A673 (cell line): ENCODE results near the gene SDF4. TPM values are rescaled to one million over a fixed set of nuclear protein-coding genes. Genes with fewer than 3 reads are reported as not detected.
"Not testable (repeated sequence)": the region's sequence is repeated elsewhere in the genome, so short reads cannot be mapped to it uniquely, and the experiment has no call there.

Source experiments
- BruUV-seq: library from RNA; stranded (reverse); fragments of 400-500 nt; replicated peaks from 2 replicates; lab custom pipeline; 2021; lab: Mats Ljungman, UMichigan
- CTCF ChIA-PET: fragments of 300-600 bp; sonication (Branson Sonifier 250); formaldehyde crosslinking; loops from one replicate; lab custom pipeline; 2022; ENCODE audit warnings: antibody characterized with exemption; lab: Charles Lee
- POLR2A ChIA-PET: fragments of 300-600 bp; sonication (Branson Sonifier 250); formaldehyde crosslinking; loops from one replicate; lab custom pipeline; 2022; ENCODE audit warnings: antibody characterized with exemption; ENCODE audit not compliant: low non-redundant PET; lab: Charles Lee
- DNase-seq: peaks from one replicate; pipeline ENCODE4 v3.0.0-alpha.2; 2015; ENCODE audit warnings: low spot score
- H3K27ac ChIP-seq: fragments of 200-600 bp; sonication (generic); 2 replicates; pipeline ENCODE4 v1.5.1; 2016; ENCODE audit warnings: mixed run types, low read depth, mild to moderate bottlenecking, mixed read lengths, antibody characterized with exemption, low read length; ENCODE audit not compliant: poor library complexity, severe bottlenecking
- H3K27me3 ChIP-seq: fragments of 200-600 bp; sonication (generic); replicated peaks from 2 replicates; pipeline ENCODE4 v1.6.1; 2017; ENCODE audit warnings: mixed run types, low read depth, mild to moderate bottlenecking, mixed read lengths, antibody characterized with exemption, low read length; ENCODE audit not compliant: insufficient read depth, poor library complexity
- H3K36me3 ChIP-seq: fragments of 200-600 bp; sonication (generic); 2 replicates; pipeline ENCODE4 v1.6.1; 2016; ENCODE audit warnings: mixed run types, mild to moderate bottlenecking, mixed read lengths, antibody characterized with exemption, low read length; ENCODE audit not compliant: insufficient read depth, poor library complexity, severe bottlenecking
- H3K4me1 ChIP-seq: fragments of 200-600 bp; sonication (generic); 2 replicates; pipeline ENCODE4 v1.6.1; 2017; ENCODE audit warnings: mixed run types, mild to moderate bottlenecking, mixed read lengths, antibody characterized with exemption, low read length; ENCODE audit not compliant: insufficient read depth, poor library complexity, severe bottlenecking
- H3K4me3 ChIP-seq: fragments of 200-600 bp; sonication (generic); 2 replicates; pipeline ENCODE4 v1.5.1; 2016; ENCODE audit warnings: low read depth, mixed run types, mild to moderate bottlenecking, mixed read lengths, low read length; ENCODE audit not compliant: poor library complexity, severe bottlenecking
- H3K9me3 ChIP-seq: fragments of 200-600 bp; sonication (generic); 2 replicates; pipeline ENCODE4 v1.6.1; 2016; ENCODE audit warnings: mixed run types, low read depth, mild to moderate bottlenecking, mixed read lengths, antibody characterized with exemption, low read length; ENCODE audit not compliant: poor library complexity, severe bottlenecking
- EZH2 ChIP-seq: fragments of 200-600 bp; sonication (generic); IDR thresholded peaks from 2 replicates; pipeline ENCODE4 v1.6.1; 2017; ENCODE audit warnings: borderline replicate concordance, low read depth, mild to moderate bottlenecking, mixed read lengths, antibody characterized with exemption, low read length; ENCODE audit not compliant: poor library complexity, severe bottlenecking
- intact Hi-C: fragments of 100-400 bp; cut with micrococcal nuclease; formaldehyde crosslinking; loops from one replicate; pipeline ENCODE4 v1.10.0; 2022; ENCODE audit not compliant: unreplicated experiment
- total RNA-seq: library from RNA; stranded (reverse); gene quantifications from 2 replicates; pipeline ENCODE4 v1.2.3, GENCODE V29; 2021
- TF ChIP-seq, protein P1 (sequence below): fragments of 300-800, 200-600 bp; sonication (generic); conservative IDR thresholded peaks from 2 replicates; pipeline ENCODE4 v1.5.1; 2017; ENCODE audit warnings: low read depth, mild to moderate bottlenecking, antibody characterized with exemption, low read length, moderate library complexity, mixed read lengths

The SDF4 gene
- total RNA-seq, 1 experiment from 2014 or later = 133 TPM

DNA sequence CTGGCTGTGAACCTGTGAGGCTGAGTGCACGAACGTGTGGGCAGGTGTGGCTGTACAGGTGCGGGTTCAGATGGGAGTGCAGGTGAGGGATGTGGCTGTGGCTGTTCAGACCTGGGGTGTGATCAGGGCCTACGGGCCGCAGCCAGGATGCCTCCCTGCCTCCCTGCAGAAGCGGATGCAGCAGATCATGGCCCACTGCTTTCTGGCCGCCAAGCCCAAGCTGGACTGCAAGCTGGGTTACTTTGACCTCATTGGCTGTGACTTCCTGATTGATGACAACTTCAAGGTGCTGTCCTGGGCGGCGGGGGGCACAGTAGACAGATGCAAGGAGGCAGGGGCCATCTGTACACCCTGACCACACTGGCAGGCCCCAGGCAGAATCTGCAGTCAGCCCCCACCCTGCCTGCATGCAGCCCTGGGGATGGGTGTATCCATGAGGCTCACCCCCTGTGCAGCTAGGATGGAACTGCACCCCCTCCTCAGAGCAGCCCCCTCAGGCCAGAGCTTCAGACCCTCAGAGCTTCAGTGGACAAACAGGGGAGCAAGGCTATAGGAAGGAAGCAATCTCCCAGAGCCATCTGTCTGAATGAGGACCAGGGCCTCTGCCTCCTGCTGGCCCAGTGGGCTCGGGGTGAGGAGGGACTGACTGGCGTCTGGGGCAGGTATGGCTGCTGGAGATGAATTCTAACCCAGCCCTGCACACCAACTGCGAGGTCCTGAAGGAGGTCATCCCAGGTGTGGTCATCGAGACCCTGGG lies 35.2 kb downstream of the SDF4 start:
- no TSS peak for BruUV-seq
- Histone ChIP-seq H3K4me3 (no peak overlapping the region), H3K27me3 (no peaks in the 10 kb centered on the region), H3K36me3 (no peaks in the 10 kb centered on the region), H3K27ac (no peak overlapping the region), H3K9me3 (no peaks in the 10 kb centered on the region), H3K4me1 (no peaks in the 10 kb centered on the region)
- ChIA-PET POLR2A (no interaction called here), CTCF (no interaction called here)
- intact Hi-C loops = no loop called here
- TF ChIP-seq EZH2 = no peak
- TF ChIP-seq, protein P1, sequence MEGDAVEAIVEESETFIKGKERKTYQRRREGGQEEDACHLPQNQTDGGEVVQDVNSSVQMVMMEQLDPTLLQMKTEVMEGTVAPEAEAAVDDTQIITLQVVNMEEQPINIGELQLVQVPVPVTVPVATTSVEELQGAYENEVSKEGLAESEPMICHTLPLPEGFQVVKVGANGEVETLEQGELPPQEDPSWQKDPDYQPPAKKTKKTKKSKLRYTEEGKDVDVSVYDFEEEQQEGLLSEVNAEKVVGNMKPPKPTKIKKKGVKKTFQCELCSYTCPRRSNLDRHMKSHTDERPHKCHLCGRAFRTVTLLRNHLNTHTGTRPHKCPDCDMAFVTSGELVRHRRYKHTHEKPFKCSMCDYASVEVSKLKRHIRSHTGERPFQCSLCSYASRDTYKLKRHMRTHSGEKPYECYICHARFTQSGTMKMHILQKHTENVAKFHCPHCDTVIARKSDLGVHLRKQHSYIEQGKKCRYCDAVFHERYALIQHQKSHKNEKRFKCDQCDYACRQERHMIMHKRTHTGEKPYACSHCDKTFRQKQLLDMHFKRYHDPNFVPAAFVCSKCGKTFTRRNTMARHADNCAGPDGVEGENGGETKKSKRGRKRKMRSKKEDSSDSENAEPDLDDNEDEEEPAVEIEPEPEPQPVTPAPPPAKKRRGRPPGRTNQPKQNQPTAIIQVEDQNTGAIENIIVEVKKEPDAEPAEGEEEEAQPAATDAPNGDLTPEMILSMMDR = no peak
- no peak for DNase-seq

DNA sequence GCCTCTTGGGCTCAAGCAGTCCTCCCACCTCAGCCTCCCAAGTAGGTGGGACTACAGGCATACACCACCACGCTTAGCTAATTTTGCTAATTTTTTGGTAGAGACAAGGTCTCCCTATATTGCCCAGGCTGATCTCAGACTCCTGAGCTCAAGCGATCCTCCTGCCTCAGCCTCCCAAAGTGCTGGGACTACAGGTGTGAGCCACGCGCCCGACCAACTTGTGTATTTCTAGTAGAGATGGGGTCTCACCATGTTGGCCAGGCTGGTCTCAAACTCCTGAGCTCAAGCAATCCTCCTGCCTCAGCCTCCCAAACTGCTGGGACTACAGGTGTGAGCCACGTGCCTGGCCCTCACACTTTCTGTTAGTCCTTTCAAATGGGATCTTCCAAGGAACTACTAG lies 36.1 kb downstream of the SDF4 start:
- H3K27ac ChIP-seq, H3K27me3 ChIP-seq, H3K9me3 ChIP-seq, H3K36me3 ChIP-seq, CTCF ChIA-PET, H3K4me3 ChIP-seq, BruUV-seq, POLR2A ChIA-PET, H3K4me1 ChIP-seq, DNase-seq, intact Hi-C loops: not testable (repeated sequence)

DNA sequence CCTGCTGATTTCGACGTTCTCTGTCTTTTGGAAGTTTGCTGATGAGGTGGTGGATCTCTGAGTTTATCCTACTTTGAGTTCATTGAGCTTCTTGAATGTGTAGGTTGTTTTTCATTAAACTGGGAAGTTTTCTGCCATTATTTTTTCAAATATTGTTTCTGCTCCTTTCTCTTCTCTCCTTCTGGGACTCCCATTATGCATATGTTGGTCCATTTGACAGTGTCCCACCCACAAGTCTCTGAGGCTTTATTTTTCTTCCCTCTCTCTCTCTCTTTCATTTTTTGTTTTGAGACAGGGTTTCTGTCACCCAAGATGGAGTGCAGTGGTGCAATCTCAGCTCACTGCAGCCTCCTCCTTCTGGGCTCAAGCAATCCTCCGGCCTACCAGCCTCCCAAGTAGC lies 37.1 kb downstream of the SDF4 start:
- Histone ChIP-seq H3K4me3 (no peak overlapping the region), H3K36me3 (no peaks in the 10 kb centered on the region), H3K9me3 (no peaks in the 10 kb centered on the region), H3K4me1 (no peaks in the 10 kb centered on the region), H3K27me3 (no peaks in the 10 kb centered on the region), H3K27ac (no peak overlapping the region)
- intact Hi-C loops = no loop called here
- no peak for DNase-seq
- CTCF ChIA-PET = no interaction called here
- POLR2A ChIA-PET = no interaction called here
- TF ChIP-seq, protein P1 = no peak
- no peak for TF ChIP-seq EZH2
- BruUV-seq = no TSS peak

DNA sequence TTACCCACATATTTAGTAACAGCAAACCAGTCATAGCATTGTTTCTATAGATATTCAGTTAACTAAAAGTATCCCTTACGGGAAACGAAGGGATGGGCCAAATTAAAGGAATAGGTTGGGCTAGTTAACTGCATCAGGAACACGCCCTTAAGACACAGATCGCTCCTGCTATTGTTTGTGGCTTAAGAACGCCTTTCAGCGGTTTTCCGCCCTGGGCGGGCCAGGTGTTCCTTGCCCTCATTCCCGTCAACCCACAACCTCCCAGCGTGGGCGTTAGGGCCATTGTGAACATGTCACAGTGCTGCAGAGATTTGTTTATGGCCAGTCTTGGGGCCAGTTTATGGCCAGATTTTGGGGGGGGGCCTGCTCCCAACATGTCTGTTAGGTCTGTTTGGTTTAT lies 40.1 kb downstream of the SDF4 start:
- Histone ChIP-seq H3K27ac (no peak overlapping the region), H3K4me1 (no peaks in the 10 kb centered on the region), H3K9me3 (no peaks in the 10 kb centered on the region), H3K4me3 (no peak overlapping the region), H3K27me3 (no peaks in the 10 kb centered on the region), H3K36me3 (no peaks in the 10 kb centered on the region)
- intact Hi-C loops = no loop called here
- DNase-seq = no peak
- TF ChIP-seq, protein P1 = no peak
- no peak for TF ChIP-seq EZH2
- POLR2A ChIA-PET = no interaction called here
- BruUV-seq = no TSS peak
- CTCF ChIA-PET = no interaction called here
